ENCODE results near the gene SEC31B.

SEC31B gene

GRCh38 chr10:100498059-100498458, 21.6 kb downstream of the SEC31B start:
- no peak for DNase-seq

GRCh38 chr10:100496567-100496966, 23.1 kb downstream of the SEC31B start:
- DNase-seq, result no peak

DNA sequence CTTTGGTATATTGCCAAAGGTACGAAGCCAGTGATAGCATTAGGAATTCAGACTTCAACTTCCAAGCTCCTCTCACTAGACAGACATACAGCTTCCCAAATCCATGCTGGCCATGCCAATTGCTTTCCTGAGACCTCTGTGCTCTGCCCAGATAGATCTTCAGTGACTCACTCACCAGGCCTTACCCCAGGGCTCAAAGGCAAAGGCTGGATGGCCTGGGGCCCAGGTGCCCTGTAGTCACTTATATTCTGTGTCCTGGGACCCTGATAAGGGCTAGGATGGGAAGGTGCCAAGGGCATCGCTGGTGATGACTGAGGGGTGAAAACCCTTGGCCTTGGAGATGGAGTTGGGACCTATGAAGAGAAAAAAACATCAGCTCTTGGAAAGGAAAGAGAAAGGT, 29.1 kb downstream of the SEC31B start:
- DNase-seq, result no peak

DNA sequence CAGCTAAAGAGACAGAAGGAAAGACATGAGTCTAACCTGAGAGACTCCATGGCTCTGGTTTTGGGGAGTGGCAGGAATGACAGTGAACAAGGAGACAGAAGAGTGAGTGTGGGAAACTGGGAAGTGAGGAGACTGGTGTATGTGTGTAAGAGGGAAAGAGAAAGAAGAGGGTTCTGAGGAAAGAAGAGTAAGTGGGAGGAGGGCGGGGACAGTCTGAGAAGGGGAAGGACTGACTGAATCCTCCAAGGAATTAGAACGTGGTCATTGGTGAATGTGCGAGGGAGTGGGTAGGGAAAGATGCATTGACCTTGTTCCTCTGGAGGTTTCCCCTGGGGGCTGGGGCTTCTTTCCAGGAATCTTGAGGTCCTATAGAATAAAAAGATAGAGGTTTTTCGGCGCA, 30.3 kb downstream of the SEC31B start:
- no peak for DNase-seq

DNA sequence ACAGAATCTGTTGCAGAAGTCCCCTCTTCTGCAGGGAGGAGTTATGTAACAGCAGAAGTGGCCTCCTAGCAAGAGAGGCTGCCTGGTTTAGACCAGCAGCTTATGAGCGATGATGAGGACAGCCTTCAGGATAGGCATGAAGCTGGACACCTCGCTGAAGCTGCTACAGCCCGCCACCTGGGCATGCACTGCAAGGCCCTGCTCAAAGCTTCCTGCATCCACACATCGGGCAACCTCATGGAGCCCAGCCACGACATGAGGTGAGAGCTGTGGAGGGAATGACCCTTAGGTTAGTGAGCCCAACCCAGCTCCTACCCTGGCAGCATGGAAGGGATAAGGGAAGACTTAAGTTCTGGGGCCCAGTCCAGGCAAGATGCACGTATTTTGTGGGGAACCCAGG, 32.1 kb downstream of the SEC31B start:
- DNase-seq, result no peak

DNA sequence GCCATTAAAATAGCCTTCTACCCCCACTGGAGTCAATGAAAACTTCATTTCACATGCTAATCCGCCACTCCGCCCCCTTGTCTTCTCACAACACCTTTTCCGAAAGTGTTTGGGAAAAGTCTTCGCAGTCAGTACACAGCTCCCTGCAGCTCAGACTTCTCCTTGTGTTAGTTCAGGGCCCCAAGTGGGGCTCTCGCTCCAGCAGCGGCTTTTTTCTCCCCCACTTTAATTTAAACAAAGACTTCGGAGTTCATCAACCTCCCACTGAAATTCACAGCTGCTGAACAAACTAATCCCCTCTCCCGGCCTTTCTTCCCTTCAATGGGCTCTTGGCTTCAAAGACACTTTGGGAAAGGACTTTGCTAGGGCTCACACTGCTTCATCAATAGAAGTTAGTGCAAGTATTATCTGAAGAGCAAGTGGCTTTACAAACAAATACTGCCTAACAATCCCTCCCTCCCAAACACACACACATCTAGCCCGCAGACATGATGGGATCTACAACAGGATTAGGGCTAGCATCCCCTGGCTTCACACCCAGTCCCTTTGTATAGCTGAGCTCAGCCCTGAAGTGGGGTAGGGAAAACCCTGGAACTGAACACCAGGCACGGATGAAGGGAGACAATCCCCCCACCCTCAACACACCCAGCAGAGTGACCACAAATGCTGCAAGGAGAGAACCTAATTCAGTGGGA, 33.7 kb downstream of the SEC31B start:
- DNase-seq, result no peak

DNA sequence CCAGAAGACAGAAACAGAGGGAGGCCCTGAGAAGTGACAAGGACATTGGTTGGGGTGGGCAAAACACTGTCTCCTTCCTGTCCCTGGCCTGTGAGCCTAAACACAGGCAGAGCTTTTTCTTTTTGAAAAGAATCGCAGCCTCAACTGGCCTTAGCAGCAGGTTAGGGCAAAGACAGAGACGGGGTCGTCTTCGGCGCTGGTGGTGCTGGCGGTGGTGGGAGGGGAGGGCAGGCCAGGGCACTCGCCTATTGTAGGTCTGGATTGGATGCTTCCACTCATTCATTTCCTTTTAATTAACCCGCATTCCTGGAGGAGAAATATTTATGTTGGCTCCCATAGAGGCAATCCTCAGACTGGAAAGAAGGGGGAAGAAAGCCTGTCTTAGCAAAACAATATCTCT, 34.3 kb downstream of the SEC31B start:
- no peak for DNase-seq

GRCh38 chr10:100483876-100484666, 35.6 kb downstream of the SEC31B start:
- DNase-seq, result no peak

GRCh38 chr10:100482834-100483185, 36.9 kb downstream of the SEC31B start:
- no peak for DNase-seq

GRCh38 chr10:100482181-100482833, 37.4 kb downstream of the SEC31B start:
- DNase-seq, result peak in 51 of 56 donors; percentile 2 to 74 (median 38)

- DNase-seq, result peak; percentile 12 to 94 (median 62)
These were observed 38.1 kb downstream of the SEC31B start for GRCh38 chr10:100481462-100482081.

GRCh38 chr10:100480002-100480401, 39.7 kb downstream of the SEC31B start:
- DNase-seq, result no peak

GRCh38 chr10:100479037-100479436, 40.6 kb downstream of the SEC31B start:
- DNase-seq, result no peak

DNA sequence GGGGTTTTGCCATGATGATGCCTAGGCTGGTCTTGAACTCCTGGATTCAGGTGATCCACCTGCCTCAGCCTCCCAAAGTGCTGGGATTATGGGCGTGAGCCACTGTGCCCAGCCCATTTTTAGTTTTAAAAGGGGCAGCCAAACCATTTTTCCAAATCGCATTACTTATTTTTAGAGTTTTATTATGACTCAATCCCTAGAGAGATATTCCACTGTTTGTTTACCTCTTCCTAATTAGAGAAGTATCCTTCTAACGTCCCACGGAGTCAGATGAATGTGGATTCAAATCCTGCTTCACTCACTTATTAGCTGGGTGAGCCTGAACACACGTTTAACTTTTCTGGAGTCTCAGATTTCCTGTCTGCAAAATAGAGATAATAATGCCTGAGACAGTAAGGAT, 41.7 kb downstream of the SEC31B start:
- no peak for DNase-seq

DNA sequence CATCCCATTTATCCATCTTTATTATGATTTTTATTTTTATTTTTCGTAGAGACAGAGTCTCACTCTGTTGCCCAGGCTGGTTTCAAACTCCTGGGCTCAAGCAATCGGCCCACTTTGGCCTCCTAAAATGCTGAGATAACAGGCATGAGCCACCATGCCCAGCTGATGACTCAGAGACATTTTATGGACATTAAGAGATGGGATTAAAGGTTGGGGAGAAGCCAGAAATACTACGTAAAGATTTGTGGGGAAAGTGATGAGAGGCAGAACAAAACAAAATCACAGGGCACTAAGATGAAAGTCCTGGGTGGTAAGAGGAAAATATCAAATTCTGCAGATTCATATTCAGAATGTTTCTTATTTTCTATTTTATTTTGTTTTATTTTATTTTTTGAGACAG, 49.3 kb downstream of the SEC31B start:
- DNase-seq, result no peak

GRCh38 chr10:100469756-100470155, 49.9 kb downstream of the SEC31B start:
- DNase-seq, result no peak

- DNase-seq, result no peak
These were observed 50.7 kb downstream of the SEC31B start for GRCh38 chr10:100468978-100469377.

GRCh38 chr10:100468322-100468721, 51.3 kb downstream of the SEC31B start:
- DNase-seq, result no peak

GRCh38 chr10:100462709-100463108, 57.0 kb downstream of the SEC31B start, which contains the start of gene WNT8B:
Gene WNT8B, plus strand, starts transcription at chr10:100463009. Its CDS starts 160 bp downstream, at chr10:100463169.
- no peak for DNase-seq

DNA sequence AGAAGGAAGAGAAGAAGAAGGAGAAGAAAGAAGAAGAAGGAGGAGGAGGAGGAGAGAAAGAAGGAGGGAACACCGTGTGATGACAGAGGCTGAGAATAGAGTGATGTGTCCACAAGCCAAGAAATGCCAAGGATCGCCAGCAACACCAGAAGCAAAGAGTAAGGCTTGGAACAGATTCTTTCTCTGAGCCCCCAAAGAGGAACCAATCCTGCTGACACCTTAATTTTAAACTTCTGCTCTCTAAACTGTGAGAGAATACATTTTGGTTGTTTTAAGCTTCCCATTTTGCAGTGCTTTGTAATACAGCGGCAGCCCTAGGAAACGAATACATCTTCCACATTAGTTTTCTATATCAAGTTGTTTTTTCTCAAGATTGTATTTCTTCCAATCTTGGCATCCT, 70.7 kb downstream of the SEC31B start:
- DNase-seq, result no peak

DNA sequence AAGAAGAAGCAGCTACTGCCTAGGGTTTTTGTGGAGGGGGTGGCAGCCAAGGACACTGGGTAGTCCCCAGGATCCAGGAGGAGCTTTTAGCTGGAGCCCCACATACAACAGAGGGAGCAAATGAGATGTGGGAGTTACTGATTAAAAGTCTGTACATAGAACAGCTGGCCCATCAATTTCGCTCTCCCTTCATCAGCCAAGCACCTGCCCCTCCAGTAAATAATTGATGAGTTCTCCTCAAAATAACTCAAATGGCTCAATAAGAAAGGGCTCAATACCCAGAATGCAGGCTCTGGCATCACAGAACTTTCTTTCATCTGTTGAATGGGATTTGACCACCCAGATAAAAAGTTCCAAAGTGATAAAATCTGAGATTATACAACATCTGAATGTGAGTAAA, 72.0 kb downstream of the SEC31B start:
- DNase-seq, result no peak

Data from amygdala (tissue), 56 donors.